K562 (cell line): ENCODE data around the gene UNC93B1. TPM values are rescaled to one million over a fixed set of nuclear protein-coding genes. Genes with fewer than 3 reads are reported as not detected.

Experiments used
- ATF4 ChIP-seq: fragments of 450-650 bp; formaldehyde crosslinking; IDR thresholded peaks from 2 replicates; pipeline ENCODE4 v1.4.0; 2022; ENCODE audit warnings: mild to moderate bottlenecking, moderate library complexity
- BRD4 ChIP-seq: fragments of 200-600 bp; sonication (generic); IDR thresholded peaks from 2 replicates; pipeline ENCODE4 v1.6.1; 2017; ENCODE audit warnings: inconsistent platforms
- ETV5 ChIP-seq: sonication (generic); formaldehyde crosslinking; IDR thresholded peaks from 2 replicates; pipeline ENCODE4 v1.4.0; 2020; ENCODE audit warnings: low read depth, mild to moderate bottlenecking, missing genetic modification reagents
- HES1 ChIP-seq: fragments of 450-650 bp; IDR thresholded peaks from 2 replicates; pipeline ENCODE4 v1.6.1; 2016; ENCODE audit warnings: low read depth, mild to moderate bottlenecking, moderate library complexity
- KDM2B ChIP-seq: fragments of 250-450 bp; sonication (Bioruptor Pico); IDR thresholded peaks from 2 replicates; pipeline ENCODE4 v1.8.0; 2021; ENCODE audit warnings: mild to moderate bottlenecking, moderate library complexity
- MEIS2 ChIP-seq: fragments of 450-650 bp; IDR thresholded peaks from 2 replicates; pipeline ENCODE4 v1.6.1; 2014; ENCODE audit warnings: mild to moderate bottlenecking; ENCODE audit not compliant: partially characterized antibody
- MGA ChIP-seq: fragments of 450-650 bp; IDR thresholded peaks from 2 replicates; pipeline ENCODE4 v1.6.1; 2016; ENCODE audit warnings: mild to moderate bottlenecking, moderate library complexity
- ZBTB17 ChIP-seq: fragments of 450-650 bp; formaldehyde crosslinking; IDR thresholded peaks from 2 replicates; pipeline ENCODE4 v1.4.0; 2020; ENCODE audit warnings: mild to moderate bottlenecking
- ZFP36 ChIP-seq: fragments of 150-350 bp; IDR thresholded peaks from 2 replicates; pipeline ENCODE4 v1.6.1; 2018; ENCODE audit warnings: low read length, low read depth; ENCODE audit not compliant: partially characterized antibody
- ZNF165 ChIP-seq: fragments of 250-450 bp; sonication (Bioruptor Pico); IDR thresholded peaks from 2 replicates; pipeline ENCODE4 v1.4.0; 2020; ENCODE audit warnings: borderline replicate concordance
- ZNF583 ChIP-seq: fragments of 250-450 bp; sonication (Bioruptor Pico); IDR thresholded peaks from 2 replicates; pipeline ENCODE4 v1.4.0; 2020
- polyA plus RNA-seq, 8 experiments: library from polyadenylated mRNA; depleted of rRNA in 4 of 8; stranded (reverse) in 5 of 8; unstranded in 3 of 8; fragments of >200 nt; fragmentation: Nextera tagmentation in 2 of 8; fragmentation: Illumina TruSeq in 1 of 8; extraction: Ambion mirVana in 2 of 8; extraction: Trizol in 1 of 8; gene quantifications; 2 replicates each; pipeline versions ENCODE4 v1.2.1 to v1.2.3, GENCODE V29; 2011 to 2014; ENCODE audit warnings: inconsistent platforms in 1 of 8, missing spikeins in 1 of 8
- total RNA-seq, 7 experiments: library from RNA; depleted of rRNA in 6 of 7; stranded (reverse); fragments of >200 nt in 6 of 7; fragmentation: Illumina TruSeq in 2 of 7; extraction: Trizol in 2 of 7; gene quantifications; 2 replicates each; pipeline versions ENCODE4 v1.2.1 to v1.2.3, GENCODE V29; 2011 to 2021; ENCODE audit warnings: low replicate concordance in 1 of 7

The UNC93B1 gene
- total and polyA plus RNA-seq, 9 of the 15 experiments (the other 6 are each of a cell fraction or from before 2014, with no cell fraction given) = 0.10 to 13.6 (median 6.5) TPM

DNA sequence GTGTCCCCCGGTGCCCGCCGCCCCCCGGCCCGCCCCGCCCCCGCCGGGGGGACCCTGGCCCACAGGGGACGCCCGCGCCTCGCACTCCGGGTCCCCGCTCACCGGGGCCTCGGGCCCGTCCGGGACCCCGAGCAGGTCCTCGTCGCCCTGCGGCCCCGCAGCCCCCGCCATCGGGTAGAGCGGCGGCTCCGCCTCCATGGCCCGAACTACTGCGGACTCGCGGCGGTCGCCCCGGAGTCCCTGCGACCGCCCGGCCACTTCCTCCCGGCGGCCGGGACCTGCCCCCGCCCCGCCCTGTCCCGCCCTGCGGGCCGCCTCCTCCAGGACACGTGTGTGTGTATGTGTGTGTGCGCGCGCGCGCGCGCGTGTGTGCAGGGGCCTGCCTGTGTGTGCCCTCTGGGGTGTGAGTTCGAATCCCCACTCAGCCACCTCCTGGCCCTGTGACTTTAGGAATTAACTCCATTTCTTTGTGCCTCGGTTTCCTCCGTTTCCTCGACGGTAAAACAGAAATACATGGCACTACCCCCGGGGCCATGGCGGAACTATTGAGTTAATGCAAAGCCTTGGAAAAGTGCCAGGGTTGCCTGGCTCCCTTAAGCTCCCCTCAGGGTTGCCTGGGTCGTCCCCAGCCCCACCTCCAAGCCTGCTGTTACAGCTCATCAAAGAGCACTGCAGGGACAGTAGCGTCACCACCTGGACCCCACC lies at the start of gene UNC93B1 (continued):
- TF ChIP-seq MGA = peak; percentile 46; the same call in 1 of the 2 replicates
- no peak for TF ChIP-seq ATF4 (CRISPR knock-in tag)
- peak; percentile 57; the same call in 1 of the 2 replicates for TF ChIP-seq ETV5 (CRISPR knock-in tag)
- TF ChIP-seq HES1 = peak; percentile 61
- 0 out of 2 replicates have a peak, but pooled peaks have one; percentile 17 for TF ChIP-seq ZBTB17 (CRISPR knock-in tag)
- no peak for TF ChIP-seq BRD4
- peak; percentile 4 for TF ChIP-seq MEIS2
- TF ChIP-seq ZFP36 = peak; percentile 15
- 0 out of 2 replicates have a peak, but pooled peaks have one; percentile 67 for TF ChIP-seq ZNF583 (CRISPR knock-in tag)
- TF ChIP-seq ZNF165 (CRISPR knock-in tag) = no peak
- TF ChIP-seq KDM2B (CRISPR knock-in tag) = no peak
